GM12801 (cell line): ENCODE measurements around the gene DNLZ.

Experiments
- CTCF ChIP-seq: IDR thresholded peaks from one replicate; pipeline ENCODE4 v1.5.1; 2011; ENCODE audit warnings: control low read depth; ENCODE audit not compliant: insufficient read length; ENCODE audit errors: extremely low read depth

The DNLZ gene

GRCh38 chr9:136347472-136348256 lies 15.9 kb downstream of the DNLZ start:
- TF ChIP-seq CTCF: no peak

- no peak for TF ChIP-seq CTCF
These were observed 16.5 kb downstream of the DNLZ start for GRCh38 chr9:136346927-136347465.

- no peak for TF ChIP-seq CTCF
These were observed 17.4 kb downstream of the DNLZ start for GRCh38 chr9:136346157-136346481.

- no peak for TF ChIP-seq CTCF
These were observed 18.0 kb downstream of the DNLZ start for GRCh38 chr9:136345281-136346156.

- no peak for TF ChIP-seq CTCF
These were observed 18.8 kb downstream of the DNLZ start for GRCh38 chr9:136344544-136345280.

- no peak for TF ChIP-seq CTCF
These were observed 19.7 kb downstream of the DNLZ start for GRCh38 chr9:136343884-136344269.

- no peak for TF ChIP-seq CTCF
These were observed 20.2 kb downstream of the DNLZ start for GRCh38 chr9:136343121-136343883.
